ENCODE results near the gene PSMB7. TPM values are rescaled to one million over a fixed set of nuclear protein-coding genes. Genes with fewer than 3 reads are reported as not detected.
A peak's percentile ranks its signal among the peaks of the same experiment; 100 is the strongest.

Gene PSMB7
- total RNA-seq, 2 experiments from 2014 or later, result 155 to 170 TPM

GRCh38 chr9:124454296-124454695, 39.1 kb upstream of the PSMB7 start:
- no peaks in the 10 kb centered on the region for H3K4me1 Mint-ChIP-seq (ENCODE audit: low read depth)
- POLR2A ChIA-PET, result no interaction called here
- no peak overlapping the region for H3K27ac Mint-ChIP-seq
- no peak for TF ChIP-seq CTCF (IDR thresholded peaks at IDR 0.05)
- H3K27me3 Mint-ChIP-seq, result peaks cover 30% of the 10 kb centered on the region
- ATAC-seq (no peak), DNase-seq (no peak)
- CTCF ChIA-PET, result no interaction called here
- H3K9me3 Mint-ChIP-seq, result no peaks in the 10 kb centered on the region
- H3K4me3 Mint-ChIP-seq, result no peak overlapping the region
- intact Hi-C loops (cut with micrococcal nuclease), result no loop called here
- no peaks in the 10 kb centered on the region for H3K36me3 Mint-ChIP-seq (ENCODE audit: low read depth)

- intact Hi-C loops (cut with micrococcal nuclease), result no loop called here
- Mint-ChIP-seq H3K36me3 (ENCODE audit: low read depth) (no peaks in the 10 kb centered on the region), H3K27ac (no peak overlapping the region), H3K4me1 (ENCODE audit: low read depth) (no peaks in the 10 kb centered on the region), H3K27me3 (peaks cover 32% of the 10 kb centered on the region), H3K9me3 (no peaks in the 10 kb centered on the region), H3K4me3 (no peak overlapping the region)
- TF ChIP-seq CTCF (IDR thresholded peaks at IDR 0.05), result no peak
- DNase-seq (no peak), ATAC-seq (peak; percentile 20)
- CTCF ChIA-PET, result no interaction called here
- POLR2A ChIA-PET, result no interaction called here
Measured at GRCh38 chr9:124453586-124454191, 38.4 kb upstream of the PSMB7 start.

- ChIA-PET CTCF (no interaction called here), POLR2A (no interaction called here)
- TF ChIP-seq CTCF (IDR thresholded peaks at IDR 0.05), result no peak
- Mint-ChIP-seq H3K4me3 (no peak overlapping the region), H3K36me3 (ENCODE audit: low read depth) (no peaks in the 10 kb centered on the region), H3K27ac (no peak overlapping the region), H3K27me3 (peaks cover 32% of the 10 kb centered on the region), H3K9me3 (no peaks in the 10 kb centered on the region), H3K4me1 (ENCODE audit: low read depth) (no peaks in the 10 kb centered on the region)
- no peak for ATAC-seq
- no peak for DNase-seq
- intact Hi-C loops (cut with micrococcal nuclease), result no loop called here
Measured at GRCh38 chr9:124452841-124453585, 37.8 kb upstream of the PSMB7 start.

GRCh38 chr9:124452326-124452725, 37.1 kb upstream of the PSMB7 start:
- ChIA-PET CTCF (no interaction called here), POLR2A (no interaction called here)
- H3K36me3 Mint-ChIP-seq (ENCODE audit: low read depth), result no peaks in the 10 kb centered on the region
- no peak overlapping the region for H3K4me3 Mint-ChIP-seq
- DNase-seq (no peak), ATAC-seq (no peak)
- intact Hi-C loops (cut with micrococcal nuclease), result no loop called here
- TF ChIP-seq CTCF (IDR thresholded peaks at IDR 0.05), result no peak
- H3K27me3 Mint-ChIP-seq, result peaks cover 32% of the 10 kb centered on the region
- no peaks in the 10 kb centered on the region for H3K4me1 Mint-ChIP-seq (ENCODE audit: low read depth)
- H3K9me3 Mint-ChIP-seq, result no peaks in the 10 kb centered on the region
- no peak overlapping the region for H3K27ac Mint-ChIP-seq

GRCh38 chr9:124450931-124451661, 35.9 kb upstream of the PSMB7 start:
- CTCF ChIA-PET, result no interaction called here
- ATAC-seq (no peak), DNase-seq (no peak)
- Mint-ChIP-seq H3K4me3 (no peak overlapping the region), H3K9me3 (no peaks in the 10 kb centered on the region), H3K36me3 (ENCODE audit: low read depth) (no peaks in the 10 kb centered on the region), H3K27ac (no peak overlapping the region), H3K4me1 (ENCODE audit: low read depth) (no peaks in the 10 kb centered on the region), H3K27me3 (peaks cover 33% of the 10 kb centered on the region)
- no peak for TF ChIP-seq CTCF (IDR thresholded peaks at IDR 0.05)
- intact Hi-C loops (cut with micrococcal nuclease), result no loop called here
- POLR2A ChIA-PET, result no interaction called here
